GM19324 (cell line): Measurements from ENCODE around the gene LPP.

Experiments used
- ATAC-seq: cut with Tn5 transposase; IDR thresholded peaks from one replicate; pipeline ENCODE4 v1.9.1; 2021; ENCODE audit warnings: mild to moderate bottlenecking, moderate library complexity; ENCODE audit not compliant: unreplicated experiment, low FRiP score

The LPP gene

GRCh38 chr3:188487652-188488051 lies 333.7 kb downstream of the LPP start:
- no peak for ATAC-seq

- ATAC-seq, result no peak
These were observed 334.8 kb downstream of the LPP start for GRCh38 chr3:188488801-188489200.

- no peak for ATAC-seq
These were observed 335.9 kb downstream of the LPP start for GRCh38 chr3:188489639-188490405.

GRCh38 chr3:188490416-188490815 lies 336.5 kb downstream of the LPP start:
- ATAC-seq, result no peak

- no peak for ATAC-seq
These were observed 337.3 kb downstream of the LPP start for GRCh38 chr3:188491276-188491687.

- ATAC-seq, result no peak
These were observed 342.4 kb downstream of the LPP start for GRCh38 chr3:188496390-188496789.

GRCh38 chr3:188497021-188497420 lies 343.1 kb downstream of the LPP start:
- ATAC-seq, result no peak

GRCh38 chr3:188503647-188504046 lies 349.7 kb downstream of the LPP start:
- ATAC-seq, result no peak

- ATAC-seq, result no peak
These were observed 351.2 kb downstream of the LPP start for GRCh38 chr3:188505151-188505550.

GRCh38 chr3:188505911-188506310 lies 352.0 kb downstream of the LPP start:
- no peak for ATAC-seq

- no peak for ATAC-seq
These were observed 352.5 kb downstream of the LPP start for GRCh38 chr3:188506446-188506845.

GRCh38 chr3:188507244-188507720 lies 353.3 kb downstream of the LPP start:
- ATAC-seq, result no peak

GRCh38 chr3:188508454-188508853 lies 354.5 kb downstream of the LPP start:
- ATAC-seq, result no peak

- no peak for ATAC-seq
These were observed 355.4 kb downstream of the LPP start for GRCh38 chr3:188509316-188509715.

GRCh38 chr3:188510366-188510765 lies 356.4 kb downstream of the LPP start:
- ATAC-seq, result no peak

- no peak for ATAC-seq
These were observed 359.8 kb downstream of the LPP start for GRCh38 chr3:188513662-188514328.

GRCh38 chr3:188516515-188516914 lies 362.6 kb downstream of the LPP start:
- ATAC-seq, result no peak

GRCh38 chr3:188518416-188518815 lies 364.5 kb downstream of the LPP start:
- ATAC-seq, result no peak

GRCh38 chr3:188518835-188519452 lies 365.0 kb downstream of the LPP start:
- ATAC-seq, result no peak

GRCh38 chr3:188520466-188520865 lies 366.5 kb downstream of the LPP start:
- ATAC-seq, result no peak

GRCh38 chr3:188522115-188522514 lies 368.2 kb downstream of the LPP start:
- no peak for ATAC-seq
